PC-9 (cell line): ENCODE results near the gene PLEKHG5. TPM values are rescaled to one million over a fixed set of nuclear protein-coding genes. Genes with fewer than 3 reads are reported as not detected.
A peak's percentile ranks its signal among the peaks of the same experiment; 100 is the strongest.
"Not testable (repeated sequence)": the region's sequence is repeated elsewhere in the genome, so short reads cannot be mapped to it uniquely, and the experiment has no call there.

Experiments used
- BruUV-seq: library from RNA; stranded (reverse); fragments of 400-500 nt; replicated peaks from 2 replicates; lab custom pipeline; 2021; lab: Mats Ljungman, UMichigan
- CTCF ChIA-PET: fragments of 300-600 bp; sonication (Branson Sonifier 250); formaldehyde crosslinking; loops from one replicate; lab custom pipeline; 2022; ENCODE audit warnings: antibody characterized with exemption; lab: Charles Lee
- POLR2A ChIA-PET: fragments of 300-600 bp; sonication (Branson Sonifier 250); formaldehyde crosslinking; loops from one replicate; lab custom pipeline; 2022; ENCODE audit warnings: antibody characterized with exemption; ENCODE audit not compliant: unreplicated experiment; lab: Charles Lee
- DNase-seq, 2 experiments: peaks; one replicate each; pipeline versions ENCODE4 v3.0.0 to v3.0.0-alpha.2; 2015 to 2022; ENCODE audit warnings: mixed read lengths in 1 of 2
- H2AFZ ChIP-seq: fragments of 200-600 bp; sonication (generic); 2 replicates; pipeline ENCODE4 v1.8.1; 2017; ENCODE audit warnings: antibody characterized with exemption
- H3F3A ChIP-seq: fragments of 200-600 bp; sonication (generic); 2 replicates; pipeline ENCODE4 v1.8.1; 2017; ENCODE audit warnings: antibody characterized with exemption, mild to moderate bottlenecking, low read depth; ENCODE audit not compliant: insufficient read depth
- H3K27ac ChIP-seq: fragments of 200-600 bp; sonication (generic); 2 replicates; pipeline ENCODE4 v1.6.1; 2016; ENCODE audit warnings: mixed run types
- H3K27me3 ChIP-seq: fragments of 200-600 bp; sonication (generic); 2 replicates; pipeline ENCODE4 v1.6.1; 2016; ENCODE audit warnings: low read depth, mixed run types; ENCODE audit not compliant: insufficient read depth
- H3K36me3 ChIP-seq: fragments of 200-600 bp; sonication (generic); 2 replicates; pipeline ENCODE4 v1.6.1; 2016; ENCODE audit warnings: low read depth, mixed run types
- H3K4me1 ChIP-seq: fragments of 200-600 bp; sonication (generic); replicated peaks from 2 replicates; pipeline ENCODE4 v1.6.1; 2016; ENCODE audit warnings: mixed run types; ENCODE audit not compliant: insufficient read depth
- H3K4me2 ChIP-seq: fragments of 200-600 bp; sonication (generic); 2 replicates; pipeline ENCODE4 v1.6.1; 2017; ENCODE audit warnings: mixed run types
- H3K4me3 ChIP-seq: fragments of 200-600 bp; sonication (generic); 2 replicates; pipeline ENCODE4 v1.6.1; 2016; ENCODE audit warnings: mixed run types
- H3K79me2 ChIP-seq: fragments of 200-600 bp; sonication (generic); 2 replicates; pipeline ENCODE4 v1.6.1; 2017; ENCODE audit warnings: low read depth, mixed run types
- H3K9me2 ChIP-seq: fragments of 200-600 bp; sonication (generic); 2 replicates; pipeline ENCODE4 v1.8.1; 2017; ENCODE audit warnings: mild to moderate bottlenecking; ENCODE audit not compliant: insufficient read depth
- H3K9me3 ChIP-seq: fragments of 200-600 bp; sonication (generic); 2 replicates; pipeline ENCODE4 v1.8.1; 2016; ENCODE audit warnings: low read depth; ENCODE audit not compliant: insufficient read depth
- H4K20me1 ChIP-seq: fragments of 200-600 bp; sonication (generic); 2 replicates; pipeline ENCODE4 v1.8.1; 2017; ENCODE audit not compliant: insufficient read depth
- CTCF ChIP-seq: fragments of 200-600 bp; sonication (generic); conservative IDR thresholded peaks from 2 replicates; pipeline ENCODE4 v1.6.1; 2017; ENCODE audit warnings: mixed run types, antibody characterized with exemption, mild to moderate bottlenecking, moderate library complexity
- EZH2 ChIP-seq: fragments of 200-600 bp; sonication (generic); IDR thresholded peaks from 2 replicates; pipeline ENCODE4 v1.8.0; 2017; ENCODE audit warnings: antibody characterized with exemption, low read depth
- intact Hi-C: fragments of 100-400 bp; cut with micrococcal nuclease; formaldehyde crosslinking; loops from one replicate; pipeline ENCODE4 v1.10.0; 2022; ENCODE audit not compliant: unreplicated experiment
- total RNA-seq: library from RNA; stranded (reverse); gene quantifications from 2 replicates; pipeline ENCODE4 v1.2.3, GENCODE V29; 2021

Gene PLEKHG5
- total RNA-seq, 1 experiment from 2014 or later = 11.3 TPM

GRCh38 chr1:6494627-6495026 is 3.2 kb upstream of the PLEKHG5 start:
- Histone ChIP-seq H2AFZ (no peak overlapping the region), H3K4me1 (peaks cover 16% of the 10 kb centered on the region), H3K9me2 (no peaks in the 10 kb centered on the region), H3K36me3 (no peaks in the 10 kb centered on the region), H3K4me2 (no peak overlapping the region), H3K79me2 (no peaks in the 10 kb centered on the region), H3K27ac (no peak overlapping the region), H4K20me1 (no peaks in the 10 kb centered on the region), H3K9me3 (no peaks in the 10 kb centered on the region), H3K4me3 (no peak overlapping the region), H3F3A (peaks cover 12% of the 10 kb centered on the region; the same call in 1 of the 2 replicates), H3K27me3 (no peaks in the 10 kb centered on the region)
- no TSS peak for BruUV-seq
- ChIA-PET POLR2A (no interaction called here), CTCF (no interaction called here)
- no peak for DNase-seq
- no peak for TF ChIP-seq EZH2
- no peak for TF ChIP-seq CTCF
- intact Hi-C loops = loop anchor here (5.0 kb wide), 2 partner anchors 108 to 142 kb away; partner anchors contain the start of gene KLHL21

- intact Hi-C loops = loop anchor here (5.0 kb wide), 2 partner anchors 108 to 142 kb away; partner anchors contain the start of gene KLHL21
- H3K4me3 ChIP-seq, DNase-seq, H3K27ac ChIP-seq, POLR2A ChIA-PET, H3K36me3 ChIP-seq, BruUV-seq, H3K4me2 ChIP-seq, H4K20me1 ChIP-seq, H3K79me2 ChIP-seq, H3K9me3 ChIP-seq, H3K27me3 ChIP-seq, H2AFZ ChIP-seq, H3K9me2 ChIP-seq, CTCF ChIA-PET: not testable (repeated sequence)
- peaks cover 12% of the 10 kb centered on the region; the same call in 1 of the 2 replicates for H3F3A ChIP-seq
- H3K4me1 ChIP-seq = peaks cover 24% of the 10 kb centered on the region
Measured at GRCh38 chr1:6493834-6494223, 2.4 kb upstream of the PLEKHG5 start.

GRCh38 chr1:6491966-6492365 is 499 bp upstream of the PLEKHG5 start:
- BruUV-seq = no TSS peak
- H3K9me2 ChIP-seq = no peaks in the 10 kb centered on the region
- H3K36me3 ChIP-seq = no peaks in the 10 kb centered on the region
- H3F3A ChIP-seq = peaks cover 12% of the 10 kb centered on the region; the same call in 1 of the 2 replicates
- no peaks in the 10 kb centered on the region for H3K9me3 ChIP-seq
- intact Hi-C loops = loop anchor here (2.0 to 5.0 kb wide), 3 partner anchors 31 to 140 kb away; partner anchors contain the start of gene KLHL21
- peak overlapping the region; percentile 89 for H3K27ac ChIP-seq
- peak overlapping the region; percentile 98 for H3K4me2 ChIP-seq
- no peak for DNase-seq
- no peak overlapping the region for H2AFZ ChIP-seq
- ChIA-PET POLR2A (interaction anchor here (0.6 to 0.7 kb wide), 2 partner anchors 69 to 462 kb away, joined by 3 to 5 read pairs; no protein-coding TSS in a partner anchor), CTCF (interaction anchor here (0.7 to 1.2 kb wide), 2 partner anchors 21 to 31 kb away, joined by 3 to 5 read pairs; no protein-coding TSS in a partner anchor)
- H3K4me1 ChIP-seq = peaks cover 19% of the 10 kb centered on the region
- H3K4me3 ChIP-seq = peak overlapping the region; percentile 89; the same call in 1 of the 2 replicates
- no peaks in the 10 kb centered on the region for H3K79me2 ChIP-seq
- no peak for TF ChIP-seq CTCF
- TF ChIP-seq EZH2 = no peak
- no peaks in the 10 kb centered on the region for H4K20me1 ChIP-seq
- H3K27me3 ChIP-seq = no peaks in the 10 kb centered on the region
